H1 (cell line): ENCODE data around the gene OPCML. TPM values are rescaled to one million over a fixed set of nuclear protein-coding genes. Genes with fewer than 3 reads are reported as not detected.

Experiments used
- CTCF ChIA-PET: fragments of 300-600 bp; sonication (Branson Sonifier 250); formaldehyde crosslinking; loops from one replicate; lab custom pipeline; 2021; ENCODE audit not compliant: partially characterized antibody; lab: Charles Lee
- POLR2A ChIA-PET: fragments of 300-600 bp; sonication (Branson Sonifier 250); formaldehyde crosslinking; loops from one replicate; lab custom pipeline; 2021; ENCODE audit warnings: inconsistent platforms; ENCODE audit not compliant: partially characterized antibody; lab: Charles Lee
- DNase-seq, 2 experiments: peaks; one replicate each; pipeline versions ENCODE4 v3.0.0 to v3.0.0-alpha.2; 2010 to 2022; ENCODE audit warnings: low spot score in 2 of 2, low read depth in 1 of 2, mixed read lengths in 1 of 2
- FAIRE-seq: peaks from 2 replicates; lab custom pipeline; 2011; peaks lifted over from hg19 to GRCh38; lab: Jason Lieb, UNC
- H2AFZ ChIP-seq: 2 replicates; pipeline ENCODE4 v1.8.1; 2012; ENCODE audit warnings: low read length, inconsistent platforms
- H2AK5ac ChIP-seq: 2 replicates; pipeline ENCODE4 v1.6.1; 2013; ENCODE audit warnings: low read depth, low read length
- H2BK120ac ChIP-seq: replicated peaks from 2 replicates; pipeline ENCODE3; 2013; ENCODE audit warnings: low read depth, low read length, inconsistent platforms
- H2BK12ac ChIP-seq: 2 replicates; pipeline ENCODE4 v1.6.1; 2013; ENCODE audit warnings: low read depth, low read length
- H2BK15ac ChIP-seq: 2 replicates; pipeline ENCODE4 v1.6.1; 2013; ENCODE audit warnings: low read length
- H2BK20ac ChIP-seq: 2 replicates; pipeline ENCODE4 v1.6.1; 2013; ENCODE audit warnings: low read length
- H2BK5ac ChIP-seq: 2 replicates; pipeline ENCODE4 v1.6.1; 2013; ENCODE audit warnings: low read depth, low read length
- H3K14ac ChIP-seq: 2 replicates; pipeline ENCODE4 v1.6.1; 2013; ENCODE audit warnings: inconsistent platforms; ENCODE audit not compliant: insufficient read length
- H3K18ac ChIP-seq: 2 replicates; pipeline ENCODE4 v1.6.1; 2013; ENCODE audit warnings: low read length; ENCODE audit errors: extremely low read depth
- H3K23ac ChIP-seq: 2 replicates; pipeline ENCODE4 v1.6.1; 2013; ENCODE audit warnings: inconsistent platforms; ENCODE audit not compliant: insufficient read length
- H3K23me2 ChIP-seq: 2 replicates; pipeline ENCODE4 v1.6.1; 2013; ENCODE audit warnings: low read depth, low read length
- H3K27ac ChIP-seq: 2 replicates; pipeline ENCODE4 v1.6.1; 2011; ENCODE audit warnings: low read depth, low read length, inconsistent platforms
- H3K27me3 ChIP-seq, 4 experiments: replicated peaks in 1 of 4; 1 replicate in 1 of 4; 2 replicates in 3 of 4; pipeline versions ENCODE4 v1.6.1 to v1.8.1; 2011 to 2013; ENCODE audit warnings: low read length in 3 of 4, mild to moderate bottlenecking in 3 of 4, inconsistent platforms in 2 of 4, mixed read lengths in 2 of 4, moderate library complexity in 1 of 4; ENCODE audit not compliant: control insufficient read depth in 3 of 4, insufficient read depth in 3 of 4; ENCODE audit errors: extremely low read depth in 1 of 4
- H3K36me3 ChIP-seq, 4 experiments: 2 replicates each; pipeline versions ENCODE4 v1.6.1 to v1.8.1; 2011 to 2013; ENCODE audit warnings: mild to moderate bottlenecking in 4 of 4, low read length in 3 of 4, moderate library complexity in 2 of 4, control low read depth in 1 of 4, inconsistent platforms in 1 of 4; ENCODE audit not compliant: insufficient read depth in 4 of 4, control insufficient read depth in 2 of 4
- H3K4ac ChIP-seq: replicated peaks from 2 replicates; pipeline ENCODE3; 2013; ENCODE audit warnings: low read length, low read depth, mixed read lengths, inconsistent platforms; ENCODE audit not compliant: insufficient read length
- H3K4me1 ChIP-seq, 4 experiments: replicated peaks in 1 of 4; 1 replicate in 1 of 4; 2 replicates in 3 of 4; pipeline versions ENCODE4 v1.6.1 to v1.8.1; 2011 to 2013; ENCODE audit warnings: low read length in 3 of 4, inconsistent platforms in 2 of 4, mixed read lengths in 1 of 4; ENCODE audit not compliant: insufficient read depth in 4 of 4, control insufficient read depth in 3 of 4
- H3K4me2 ChIP-seq, 2 experiments: 2 replicates each; pipeline versions ENCODE4 v1.6.1 to v1.8.1; 2011 to 2013; ENCODE audit warnings: low read depth in 2 of 2, low read length in 2 of 2, control low read depth in 1 of 2, inconsistent platforms in 1 of 2, mild to moderate bottlenecking in 1 of 2; ENCODE audit not compliant: insufficient read depth in 1 of 2
- H3K4me3 ChIP-seq, 4 experiments: fragments of 200-600, 300-600 bp in 1 of 4; sonication (generic), shearing (Covaris generic), sonication (Bioruptor Twin) in 1 of 4; 2 replicates each; pipeline versions ENCODE4 v1.5.1 to v1.8.1; 2011 to 2016; ENCODE audit warnings: low read length in 4 of 4, low read depth in 3 of 4, control low read depth in 2 of 4, inconsistent platforms in 2 of 4, mild to moderate bottlenecking in 2 of 4, mixed read lengths in 1 of 4, moderate library complexity in 1 of 4; ENCODE audit not compliant: insufficient read depth in 2 of 4; ENCODE audit errors: extremely low read depth in 1 of 4
- H3K56ac ChIP-seq: replicated peaks from 2 replicates; pipeline ENCODE3; 2013; ENCODE audit warnings: low read depth, mild to moderate bottlenecking, mixed read lengths, low read length, inconsistent platforms; ENCODE audit not compliant: insufficient read length
- H3K79me1 ChIP-seq: 2 replicates; pipeline ENCODE4 v1.6.1; 2013; ENCODE audit warnings: low read depth, low read length, control low read depth
- H3K79me2 ChIP-seq, 2 experiments: 2 replicates each; pipeline versions ENCODE4 v1.6.1 to v1.8.1; 2012 to 2013; ENCODE audit warnings: low read length in 2 of 2, mild to moderate bottlenecking in 2 of 2, inconsistent platforms in 1 of 2; ENCODE audit not compliant: insufficient read depth in 2 of 2, control insufficient read depth in 1 of 2
- H3K9ac ChIP-seq, 4 experiments: replicated peaks in 1 of 4; 1 replicate in 1 of 4; 2 replicates in 3 of 4; pipeline versions ENCODE4 v1.6.1 to v1.8.1; 2011 to 2013; ENCODE audit warnings: low read depth in 3 of 4, low read length in 3 of 4, control low read depth in 2 of 4, mild to moderate bottlenecking in 2 of 4, moderate library complexity in 2 of 4, inconsistent platforms in 1 of 4; ENCODE audit errors: extremely low read depth in 1 of 4
- H3K9me3 ChIP-seq, 2 experiments: 2 replicates each; pipeline versions ENCODE4 v1.6.1 to v1.8.1; 2012 to 2013; ENCODE audit warnings: mild to moderate bottlenecking in 2 of 2, moderate library complexity in 2 of 2, control low read depth in 1 of 2, inconsistent platforms in 1 of 2, low read depth in 1 of 2, low read length in 1 of 2, mixed read lengths in 1 of 2; ENCODE audit not compliant: insufficient read depth in 2 of 2
- H4K20me1 ChIP-seq, 2 experiments: replicated peaks in 1 of 2; 2 replicates each; pipeline versions ENCODE3 to v1.8.1; 2011 to 2013; ENCODE audit warnings: inconsistent platforms in 2 of 2, low read length in 2 of 2, mild to moderate bottlenecking in 1 of 2; ENCODE audit not compliant: insufficient read depth in 2 of 2, control insufficient read depth in 1 of 2
- H4K5ac ChIP-seq: 2 replicates; pipeline ENCODE4 v1.6.1; 2013; ENCODE audit warnings: low read length, low read depth, mixed read lengths, inconsistent platforms; ENCODE audit not compliant: insufficient read length
- H4K8ac ChIP-seq: 2 replicates; pipeline ENCODE4 v1.8.0; 2013; ENCODE audit warnings: mild to moderate bottlenecking, moderate library complexity, low read length, inconsistent platforms; ENCODE audit not compliant: insufficient read depth; ENCODE audit errors: extremely low read depth
- H4K91ac ChIP-seq: replicated peaks from 2 replicates; pipeline ENCODE3; 2013; ENCODE audit warnings: low read length, mixed read lengths, inconsistent platforms; ENCODE audit not compliant: insufficient read length
- HDAC2 ChIP-seq, 2 experiments: fragments of 300-600 bp in 1 of 2; sonication (generic) in 1 of 2; IDR thresholded peaks; 2 replicates each; pipeline ENCODE4 v1.6.1; 2011 to 2012; ENCODE audit warnings: low read depth in 2 of 2, low read length in 2 of 2, mild to moderate bottlenecking in 2 of 2, moderate library complexity in 2 of 2, borderline replicate concordance in 1 of 2, inconsistent platforms in 1 of 2
- KDM4A ChIP-seq: IDR thresholded peaks from one replicate; pipeline ENCODE4 v1.7.1; 2012; ENCODE audit warnings: low read depth, mild to moderate bottlenecking, moderate library complexity, low read length, inconsistent platforms; ENCODE audit not compliant: severe bottlenecking
- MAFK ChIP-seq: IDR thresholded peaks from 2 replicates; pipeline ENCODE4 v1.6.1; 2012; ENCODE audit warnings: low read depth, mild to moderate bottlenecking, improper control_type of control experiment, low read length
- NANOG ChIP-seq: IDR thresholded peaks from 2 replicates; pipeline ENCODE4 v1.6.1; 2011; ENCODE audit warnings: low read length, low read depth, mild to moderate bottlenecking, inconsistent platforms; ENCODE audit not compliant: insufficient read depth, poor library complexity, severe bottlenecking
- SP1 ChIP-seq: IDR thresholded peaks from 2 replicates; pipeline ENCODE4 v1.6.1; 2011; ENCODE audit warnings: low read depth, low read length
- SRF ChIP-seq: IDR thresholded peaks from 2 replicates; pipeline ENCODE4 v1.6.1; 2011; ENCODE audit warnings: mild to moderate bottlenecking, low read depth, low read length, moderate library complexity
- TBP ChIP-seq: IDR thresholded peaks from 2 replicates; pipeline ENCODE4 v1.6.1; 2011; ENCODE audit warnings: low read depth, low read length, improper control_type of control experiment
- WGBS, 2 experiments: shearing (Covaris generic) in 1 of 2; methylation state at CpG; one replicate each; pipeline versions ENCODE4 v1.1.6 to v1.1.7; 2013 to 2015; ENCODE audit warnings: low lambda C conversion rate in 2 of 2, mixed read lengths in 2 of 2, inconsistent platforms in 1 of 2, low coverage in 1 of 2, missing lambda C conversion rate in 1 of 2; ENCODE audit not compliant: insufficient replicate concordance in 2 of 2, insufficient coverage in 1 of 2, insufficient read length in 1 of 2; ENCODE audit errors: extremely low coverage in 1 of 2, missing lambda C conversion rate in 1 of 2; 5-methylcytosine and 5-hydroxymethylcytosine counted together
- polyA plus RNA-seq, 7 experiments: library from polyadenylated mRNA; depleted of rRNA in 3 of 7; stranded (reverse) in 5 of 7; unstranded in 2 of 7; fragments of >200 nt in 5 of 7; fragments of 200-250 nt in 2 of 7; gene quantifications; 1 replicate in 5 of 7; 2 replicates in 1 of 7; 4 replicates in 1 of 7; pipeline versions ENCODE4 v1.2.1 to v1.2.3, GENCODE V29; 2011 to 2013; ENCODE audit warnings: missing spikeins in 2 of 7, mixed read lengths in 2 of 7
- total RNA-seq: library from RNA; stranded (reverse); fragmentation: NEBNext Ultra II Directional; extraction: Animal tissue kit (Norgen Biotek cat#: 25700); gene quantifications from 2 replicates; pipeline ENCODE4 v1.2.1, GENCODE V29; 2021

Gene OPCML
- total and polyA plus RNA-seq, 2 of the 8 experiments (the other 6 are each of a cell fraction or from before 2014, with no cell fraction given): 2.3 to 3.1 TPM

DNA sequence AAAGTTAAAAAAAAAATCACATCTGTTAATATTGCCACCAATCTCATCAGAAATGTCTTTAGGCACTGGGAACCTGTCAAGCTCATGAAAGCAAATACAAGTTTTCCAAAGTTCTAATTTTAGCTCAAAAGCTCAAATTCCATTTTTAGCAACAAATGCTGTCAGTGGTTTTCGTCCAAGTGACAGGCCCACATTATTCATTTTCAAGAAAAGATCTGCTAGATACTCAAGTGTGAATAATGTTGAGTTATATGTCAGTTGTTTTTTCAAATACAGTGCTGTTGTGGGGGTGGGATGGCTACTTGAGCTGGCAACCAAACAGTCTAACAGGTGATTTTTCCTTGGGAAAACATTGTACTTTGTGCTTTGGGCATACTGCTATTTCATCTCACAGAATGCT lies 1072.6 kb downstream of the OPCML start:
- peaks cover 0 to 5% (median 0%) of the 10 kb centered on the region in 4 experiments; a peak in 1 of 7 replicates for H3K4me1 ChIP-seq
- H2BK12ac ChIP-seq: no peak overlapping the region
- WGBS, 2 experiments: 77% methylated on average over 1 of the region's 1 CpG; no CpG with 5 or more reads in 1 of the 2 experiments
- TF ChIP-seq KDM4A: no peak
- no peak for TF ChIP-seq HDAC2 (IDR thresholded peaks at IDR 0.05; ENCODE audit: borderline replicate concordance in 1 of 2, low read depth in 2 of 2, low read length in 2 of 2)
- TF ChIP-seq MAFK: no peak
- TF ChIP-seq NANOG: no peak
- TF ChIP-seq SP1: no peak
- TF ChIP-seq TBP: no peak
- TF ChIP-seq SRF: no peak

More for the DNA sequence above, 1072.6 kb downstream of the OPCML start:
- H4K91ac ChIP-seq: no peak overlapping the region
- no peak overlapping the region for H3K4ac ChIP-seq
- no peak overlapping the region for H3K14ac ChIP-seq
- H3K9me3 ChIP-seq: no peaks in the 10 kb centered on the region
- DNase-seq (no peak), FAIRE-seq (no peak)
- no peak overlapping the region for H4K8ac ChIP-seq
- CTCF ChIA-PET: interaction anchor here (0.6 to 3.5 kb wide), 5 partner anchors 9 to 216 kb away, joined by 3 to 13 read pairs (median 4); no protein-coding TSS in a partner anchor
- no peak overlapping the region for H2AK5ac ChIP-seq
- H2BK15ac ChIP-seq: no peak overlapping the region
- H4K20me1 ChIP-seq: no peaks in the 10 kb centered on the region
- H4K5ac ChIP-seq: no peak overlapping the region
- H3K18ac ChIP-seq: no peak overlapping the region
- no peak overlapping the region for H3K4me2 ChIP-seq
- H3K23me2 ChIP-seq: no peaks in the 10 kb centered on the region
- no peak overlapping the region for H2BK20ac ChIP-seq
- H3K9ac ChIP-seq: no peak overlapping the region
- H3K23ac ChIP-seq: no peak overlapping the region
- no peak overlapping the region for H2BK120ac ChIP-seq
- H2BK5ac ChIP-seq: no peak overlapping the region
- H2AFZ ChIP-seq: no peak overlapping the region
- no peaks in the 10 kb centered on the region for H3K79me1 ChIP-seq
- POLR2A ChIA-PET: interaction anchor here (0.6 kb wide), 1 partner anchor 1259 kb away, joined by 3 read pairs; no protein-coding TSS in a partner anchor
- H3K79me2 ChIP-seq: no peaks in the 10 kb centered on the region
- no peak overlapping the region for H3K27ac ChIP-seq
- H3K56ac ChIP-seq: no peak overlapping the region
- H3K4me3 ChIP-seq: no peak overlapping the region
- no peaks in the 10 kb centered on the region for H3K36me3 ChIP-seq
- no peaks in the 10 kb centered on the region for H3K27me3 ChIP-seq
